Upper lobe of right lung (tissue), 1 donor: ENCODE measurements around the gene CLBA1. TPM values are rescaled to one million over a fixed set of nuclear protein-coding genes. Genes with fewer than 3 reads are reported as not detected.
"Not testable (repeated sequence)": the region's sequence is repeated elsewhere in the genome, so short reads cannot be mapped to it uniquely, and the experiment has no call there.

Experiments used
- ATAC-seq: fragments of 200-7000 bp; cut with Tn5 transposase; one replicate; pipeline ENCODE4 v1.9.1; 2020; ENCODE audit warnings: mild to moderate bottlenecking, moderate library complexity
- DNase-seq: peaks from one replicate; pipeline ENCODE4 v3.0.0-alpha.2; 2020
- H3K27ac ChIP-seq: fragments of 200-600 bp; one replicate; pipeline ENCODE4 v1.8.0; 2022
- H3K27me3 ChIP-seq: fragments of 200-600 bp; one replicate; pipeline ENCODE4 v1.8.0; 2022; ENCODE audit warnings: mild to moderate bottlenecking
- H3K36me3 ChIP-seq: fragments of 200-600 bp; one replicate; pipeline ENCODE4 v1.8.0; 2022
- H3K4me1 ChIP-seq: fragments of 200-600 bp; one replicate; pipeline ENCODE4 v1.8.0; 2022
- H3K4me3 ChIP-seq: fragments of 200-600 bp; one replicate; pipeline ENCODE4 v1.8.0; 2022; ENCODE audit warnings: mild to moderate bottlenecking
- H3K9me3 ChIP-seq: fragments of 200-600 bp; one replicate; pipeline ENCODE4 v1.8.0; 2022
- intact Hi-C: fragments of 100-400 bp; cut with DNase I; formaldehyde crosslinking; loops from one replicate; pipeline ENCODE4 v1.11.0; 2022
- total RNA-seq: library from RNA; stranded (reverse); fragmentation: NEBNext Ultra II Directional; extraction: Animal tissue kit (Norgen Biotek cat#: 25700); gene quantifications from one replicate; pipeline ENCODE4 v1.2.1, GENCODE V29; 2021
- TF ChIP-seq, protein P1 (sequence below): fragments of 200-600 bp; IDR thresholded peaks from one replicate; pipeline ENCODE4 v1.8.0; 2022; ENCODE audit warnings: antibody characterized with exemption
- donor health status: DM: no; HTN: yes; CAD: no; lungs with severe emphysema.

CLBA1 gene
- total RNA-seq, 1 donor from 2014 or later: 6.9 TPM

DNA sequence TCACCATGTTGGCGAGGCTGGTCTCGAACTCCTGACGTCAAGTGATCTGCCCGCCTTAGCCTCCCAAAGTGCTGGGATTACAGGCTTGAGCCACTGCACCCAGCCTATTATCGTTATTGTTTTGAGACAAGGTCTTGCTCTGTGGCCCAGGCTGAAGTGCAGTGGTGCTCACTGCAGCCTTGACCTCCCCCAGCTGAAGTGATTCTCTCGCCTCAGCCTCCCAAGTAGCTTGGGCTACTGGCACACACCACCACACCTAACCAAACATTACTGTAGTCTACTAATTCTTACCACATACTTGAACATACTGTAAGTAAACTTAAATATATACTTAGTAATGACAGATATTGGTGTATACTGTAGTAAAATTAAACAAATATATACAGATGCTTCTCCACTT is 39.8 kb downstream of the CLBA1 start:
- no peak for DNase-seq
- peaks cover 10% of the 10 kb centered on the region for H3K4me1 ChIP-seq
- intact Hi-C loops: no loop called here
- no peaks in the 10 kb centered on the region for H3K27me3 ChIP-seq
- H3K36me3 ChIP-seq: no peaks in the 10 kb centered on the region
- TF ChIP-seq, protein P1, sequence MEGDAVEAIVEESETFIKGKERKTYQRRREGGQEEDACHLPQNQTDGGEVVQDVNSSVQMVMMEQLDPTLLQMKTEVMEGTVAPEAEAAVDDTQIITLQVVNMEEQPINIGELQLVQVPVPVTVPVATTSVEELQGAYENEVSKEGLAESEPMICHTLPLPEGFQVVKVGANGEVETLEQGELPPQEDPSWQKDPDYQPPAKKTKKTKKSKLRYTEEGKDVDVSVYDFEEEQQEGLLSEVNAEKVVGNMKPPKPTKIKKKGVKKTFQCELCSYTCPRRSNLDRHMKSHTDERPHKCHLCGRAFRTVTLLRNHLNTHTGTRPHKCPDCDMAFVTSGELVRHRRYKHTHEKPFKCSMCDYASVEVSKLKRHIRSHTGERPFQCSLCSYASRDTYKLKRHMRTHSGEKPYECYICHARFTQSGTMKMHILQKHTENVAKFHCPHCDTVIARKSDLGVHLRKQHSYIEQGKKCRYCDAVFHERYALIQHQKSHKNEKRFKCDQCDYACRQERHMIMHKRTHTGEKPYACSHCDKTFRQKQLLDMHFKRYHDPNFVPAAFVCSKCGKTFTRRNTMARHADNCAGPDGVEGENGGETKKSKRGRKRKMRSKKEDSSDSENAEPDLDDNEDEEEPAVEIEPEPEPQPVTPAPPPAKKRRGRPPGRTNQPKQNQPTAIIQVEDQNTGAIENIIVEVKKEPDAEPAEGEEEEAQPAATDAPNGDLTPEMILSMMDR: no peak
- H3K9me3 ChIP-seq: no peaks in the 10 kb centered on the region
- ATAC-seq: no peak
- no peak overlapping the region for H3K4me3 ChIP-seq
- no peak overlapping the region for H3K27ac ChIP-seq

DNA sequence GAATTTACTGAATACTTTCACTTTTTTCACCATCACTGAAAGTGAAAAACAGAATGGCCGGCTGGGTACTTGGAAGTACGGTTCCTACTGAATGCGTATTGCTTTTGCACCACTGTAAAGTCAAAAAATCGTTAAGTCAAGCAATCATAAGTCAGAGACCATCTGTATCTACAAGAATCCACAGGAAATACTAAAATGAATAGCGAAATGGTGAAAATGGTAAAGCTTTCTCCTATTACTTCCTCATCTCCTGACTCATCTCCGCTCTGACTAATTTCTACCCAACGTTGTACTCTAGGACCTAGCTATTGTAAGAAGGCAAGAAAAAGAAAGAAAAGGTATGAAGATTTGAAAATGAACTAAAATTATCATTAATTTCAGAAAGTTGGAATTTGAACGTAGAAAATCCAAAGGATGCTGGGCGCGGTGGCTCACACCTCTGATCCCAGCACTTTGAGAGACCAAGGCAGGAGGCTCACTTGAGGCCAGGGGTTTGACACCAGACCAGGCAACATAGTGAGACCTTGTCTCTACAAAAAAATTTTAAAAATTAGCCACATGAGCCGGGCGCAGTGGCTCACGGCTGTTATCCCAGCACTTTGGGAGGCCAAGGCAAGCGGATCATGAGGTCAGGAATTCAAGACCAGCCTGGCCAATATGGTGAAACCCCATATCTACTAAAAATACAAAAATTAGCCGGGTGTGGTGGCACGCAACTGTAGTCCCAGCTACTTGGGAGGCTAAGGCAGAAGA is 40.6 kb downstream of the CLBA1 start:
- intact Hi-C loops: no loop called here
- TF ChIP-seq, protein P1: no peak
- H3K4me1 ChIP-seq: peaks cover 10% of the 10 kb centered on the region
- no peaks in the 10 kb centered on the region for H3K36me3 ChIP-seq
- DNase-seq (no peak), ATAC-seq (no peak)
- H3K27me3 ChIP-seq: no peaks in the 10 kb centered on the region
- no peak overlapping the region for H3K4me3 ChIP-seq
- H3K27ac ChIP-seq: peak overlapping the region; percentile 21
- H3K9me3 ChIP-seq: no peaks in the 10 kb centered on the region

DNA sequence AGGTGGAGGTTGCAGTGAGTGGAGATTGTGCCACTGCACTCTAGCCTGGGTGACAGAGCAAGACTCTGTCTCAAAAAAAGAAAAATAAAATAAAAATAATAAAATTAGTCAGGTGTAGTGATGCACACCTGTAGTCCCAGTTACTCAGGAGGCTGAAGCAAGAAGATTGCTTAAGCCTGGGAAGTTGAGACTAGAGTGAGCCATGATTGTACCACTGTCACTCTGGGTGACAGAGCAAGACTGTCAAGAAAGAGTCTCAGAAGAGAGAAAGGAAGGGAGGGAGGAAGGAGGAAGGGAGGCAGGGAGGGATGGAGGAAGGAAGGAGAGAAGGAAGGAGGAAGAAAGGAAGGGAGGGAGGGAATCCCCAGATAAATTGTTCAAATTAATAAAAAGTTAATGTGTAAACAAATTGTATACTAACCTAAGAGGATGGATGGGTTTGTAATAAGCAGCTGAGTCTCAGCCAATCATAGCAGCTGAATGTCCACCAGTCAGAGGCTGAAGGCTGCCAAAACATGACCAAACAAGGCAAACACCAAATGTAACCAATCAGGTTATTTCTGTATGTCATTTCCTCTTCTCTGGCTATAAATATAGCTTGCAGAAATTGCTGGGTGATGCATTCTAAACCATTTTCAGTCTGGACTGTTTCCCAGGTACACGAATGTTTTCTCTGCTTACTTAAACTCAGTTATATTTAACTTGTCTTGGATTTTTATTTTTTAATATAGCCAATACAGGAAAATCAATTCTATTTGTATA is 41.4 kb downstream of the CLBA1 start:
- H3K4me3 ChIP-seq: no peak overlapping the region
- H3K27me3 ChIP-seq: no peaks in the 10 kb centered on the region
- H3K9me3 ChIP-seq: no peaks in the 10 kb centered on the region
- no peaks in the 10 kb centered on the region for H3K36me3 ChIP-seq
- TF ChIP-seq, protein P1: no peak
- no peak for DNase-seq
- no peak overlapping the region for H3K27ac ChIP-seq
- H3K4me1 ChIP-seq: peaks cover 6% of the 10 kb centered on the region
- no peak for ATAC-seq
- intact Hi-C loops: no loop called here

DNA sequence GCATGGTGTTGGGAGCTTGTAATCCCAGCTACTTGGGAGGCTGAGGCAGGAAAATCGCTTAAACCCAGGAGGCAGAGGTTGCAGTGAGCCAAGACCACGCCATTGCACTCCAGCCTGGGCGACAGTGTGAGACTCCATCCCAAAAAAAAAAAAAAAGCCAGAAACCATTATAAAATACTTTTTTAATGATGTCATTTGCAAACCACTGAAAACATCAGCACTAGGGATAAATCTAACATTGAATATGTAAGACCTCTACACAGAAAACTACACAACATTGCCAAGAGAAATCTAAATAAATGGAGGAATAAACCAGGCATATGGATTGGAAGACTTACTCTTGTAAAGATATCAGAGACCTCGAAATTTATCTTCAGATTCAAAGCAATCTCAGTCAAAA is 42.1 kb downstream of the CLBA1 start:
- H3K4me1 ChIP-seq, intact Hi-C loops, H3K9me3 ChIP-seq, H3K27ac ChIP-seq, H3K4me3 ChIP-seq, ATAC-seq, H3K36me3 ChIP-seq, H3K27me3 ChIP-seq, DNase-seq: not testable (repeated sequence)

DNA sequence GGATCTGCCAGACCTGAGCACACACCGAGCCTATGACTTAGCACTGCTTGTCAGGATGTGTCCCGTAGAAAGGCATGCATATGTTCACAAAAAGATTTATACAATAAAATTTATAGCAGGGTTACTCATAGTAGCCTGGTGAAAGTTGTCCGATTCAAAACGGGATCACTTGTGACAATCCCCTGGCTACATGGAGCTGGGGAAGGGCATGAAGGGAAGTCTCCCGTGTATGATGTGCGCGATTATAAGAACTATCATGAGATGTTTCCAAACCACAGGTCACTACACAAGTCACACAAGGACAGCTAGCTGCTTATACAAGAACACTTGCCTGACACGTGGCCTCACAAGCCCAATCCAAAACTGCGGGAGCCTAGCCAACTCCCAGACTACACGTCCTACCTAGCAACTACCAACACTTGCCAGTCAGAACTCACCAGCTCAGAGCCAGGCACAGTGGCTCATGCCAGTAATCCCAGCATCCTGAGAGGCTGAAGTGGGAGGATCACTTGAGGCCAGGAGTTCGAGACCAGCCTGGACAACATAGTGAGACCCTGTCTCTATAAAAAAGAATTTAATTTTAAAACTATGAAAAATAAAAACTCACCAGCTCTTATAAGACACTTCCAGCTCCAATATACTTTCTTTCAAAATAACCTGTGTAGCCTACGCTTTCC is 42.8 kb downstream of the CLBA1 start:
- no peak for ATAC-seq
- intact Hi-C loops: no loop called here

More for the DNA sequence above, 42.8 kb downstream of the CLBA1 start:
- no peaks in the 10 kb centered on the region for H3K36me3 ChIP-seq
- H3K9me3 ChIP-seq: no peaks in the 10 kb centered on the region
- no peaks in the 10 kb centered on the region for H3K27me3 ChIP-seq
- no peaks in the 10 kb centered on the region for H3K4me1 ChIP-seq
- H3K4me3 ChIP-seq: no peak overlapping the region
- H3K27ac ChIP-seq: no peak overlapping the region
- TF ChIP-seq, protein P1: no peak
- DNase-seq: no peak
